ENCODE measurements around the gene ZNF248.
"Not testable (repeated sequence)": the region's sequence is repeated elsewhere in the genome, so short reads cannot be mapped to it uniquely, and the experiment has no call there.

ZNF248 gene

DNA sequence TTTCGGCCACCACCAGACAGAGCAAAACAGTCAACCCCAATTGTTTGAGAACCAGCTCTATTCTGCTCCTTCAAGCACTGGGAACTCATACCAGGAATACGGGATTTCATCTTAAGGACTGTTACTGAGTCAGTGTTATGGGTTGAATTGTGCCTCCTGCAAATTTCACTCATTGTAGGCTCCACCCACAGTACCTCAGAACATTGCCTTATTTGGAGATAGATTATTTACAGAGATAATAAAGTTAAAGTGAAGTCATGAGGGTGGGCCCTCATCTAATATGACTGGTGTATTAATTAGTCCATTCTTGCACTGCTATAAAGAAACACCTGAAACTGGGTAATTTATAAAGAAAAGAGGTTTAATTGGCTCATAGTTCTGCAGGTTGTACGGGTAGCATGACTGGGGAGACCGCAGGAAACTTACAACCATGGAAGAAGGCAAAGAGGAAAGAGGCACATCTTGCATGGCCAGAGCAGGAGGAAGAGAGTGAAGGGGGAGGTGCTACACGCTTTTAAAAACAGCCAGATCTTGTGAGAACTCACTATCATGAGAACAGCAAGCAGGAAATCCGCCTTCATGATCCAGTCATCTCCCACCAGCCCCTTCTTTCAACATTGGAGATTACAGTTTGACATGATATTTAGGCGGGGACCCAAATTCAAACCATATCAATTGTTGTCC, 14.3 kb upstream of the ZNF248 start:
- TF ChIP-seq, protein P1, sequence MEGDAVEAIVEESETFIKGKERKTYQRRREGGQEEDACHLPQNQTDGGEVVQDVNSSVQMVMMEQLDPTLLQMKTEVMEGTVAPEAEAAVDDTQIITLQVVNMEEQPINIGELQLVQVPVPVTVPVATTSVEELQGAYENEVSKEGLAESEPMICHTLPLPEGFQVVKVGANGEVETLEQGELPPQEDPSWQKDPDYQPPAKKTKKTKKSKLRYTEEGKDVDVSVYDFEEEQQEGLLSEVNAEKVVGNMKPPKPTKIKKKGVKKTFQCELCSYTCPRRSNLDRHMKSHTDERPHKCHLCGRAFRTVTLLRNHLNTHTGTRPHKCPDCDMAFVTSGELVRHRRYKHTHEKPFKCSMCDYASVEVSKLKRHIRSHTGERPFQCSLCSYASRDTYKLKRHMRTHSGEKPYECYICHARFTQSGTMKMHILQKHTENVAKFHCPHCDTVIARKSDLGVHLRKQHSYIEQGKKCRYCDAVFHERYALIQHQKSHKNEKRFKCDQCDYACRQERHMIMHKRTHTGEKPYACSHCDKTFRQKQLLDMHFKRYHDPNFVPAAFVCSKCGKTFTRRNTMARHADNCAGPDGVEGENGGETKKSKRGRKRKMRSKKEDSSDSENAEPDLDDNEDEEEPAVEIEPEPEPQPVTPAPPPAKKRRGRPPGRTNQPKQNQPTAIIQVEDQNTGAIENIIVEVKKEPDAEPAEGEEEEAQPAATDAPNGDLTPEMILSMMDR (conservative IDR thresholded peaks at IDR 0.05; ENCODE audit: low read depth, low read length), result no peak
- no peak overlapping the region for H3K4me3 ChIP-seq (ENCODE audit: low read depth, low read length)
- no peak for DNase-seq (ENCODE audit: low read depth)

DNA sequence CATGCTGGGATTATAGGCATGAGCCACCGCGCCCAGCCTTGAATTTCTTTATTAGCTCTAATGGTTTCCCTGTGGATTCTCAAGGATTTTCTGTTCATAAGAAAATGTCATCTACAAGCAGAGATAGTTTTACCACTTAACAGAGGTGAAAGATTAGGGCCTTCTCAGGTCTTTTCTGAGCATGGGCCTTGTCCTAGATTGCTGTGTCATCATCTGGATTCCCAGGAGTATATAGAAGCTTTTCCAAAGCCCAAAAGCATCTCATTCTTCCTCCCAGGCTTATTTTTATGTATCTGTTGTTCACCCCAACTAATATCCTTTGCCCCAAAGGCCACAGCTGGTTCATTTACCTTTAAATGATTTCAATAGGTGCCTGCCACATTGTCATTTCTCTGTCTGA, 13.7 kb upstream of the ZNF248 start:
- H3K4me3 ChIP-seq (ENCODE audit: low read depth, low read length), result no peak overlapping the region
- no peak for DNase-seq (ENCODE audit: low read depth)
- TF ChIP-seq, protein P1 (conservative IDR thresholded peaks at IDR 0.05; ENCODE audit: low read depth, low read length), result no peak

DNA sequence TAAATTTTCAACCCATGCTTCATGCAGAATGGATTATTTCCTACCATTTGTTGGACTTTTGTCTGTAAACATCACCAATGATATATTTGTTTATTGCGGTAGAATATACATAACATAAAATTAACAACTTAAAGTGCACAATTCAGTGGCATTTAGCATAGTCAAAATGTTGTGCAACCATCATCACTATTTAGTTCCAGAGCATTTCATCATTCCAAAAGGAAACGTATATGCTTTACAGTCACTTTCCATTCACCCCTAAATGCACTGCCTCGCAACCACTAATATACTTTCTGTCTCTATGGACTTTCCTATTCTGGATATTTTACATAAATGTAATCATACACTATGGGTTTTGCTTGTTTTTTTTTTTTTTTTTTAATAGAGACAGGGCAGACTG, 11.4 kb upstream of the ZNF248 start:
- no peak for DNase-seq (ENCODE audit: low read depth)
- no peak overlapping the region for H3K4me3 ChIP-seq (ENCODE audit: low read depth, low read length)
- TF ChIP-seq, protein P1 (conservative IDR thresholded peaks at IDR 0.05; ENCODE audit: low read depth, low read length), result no peak

DNA sequence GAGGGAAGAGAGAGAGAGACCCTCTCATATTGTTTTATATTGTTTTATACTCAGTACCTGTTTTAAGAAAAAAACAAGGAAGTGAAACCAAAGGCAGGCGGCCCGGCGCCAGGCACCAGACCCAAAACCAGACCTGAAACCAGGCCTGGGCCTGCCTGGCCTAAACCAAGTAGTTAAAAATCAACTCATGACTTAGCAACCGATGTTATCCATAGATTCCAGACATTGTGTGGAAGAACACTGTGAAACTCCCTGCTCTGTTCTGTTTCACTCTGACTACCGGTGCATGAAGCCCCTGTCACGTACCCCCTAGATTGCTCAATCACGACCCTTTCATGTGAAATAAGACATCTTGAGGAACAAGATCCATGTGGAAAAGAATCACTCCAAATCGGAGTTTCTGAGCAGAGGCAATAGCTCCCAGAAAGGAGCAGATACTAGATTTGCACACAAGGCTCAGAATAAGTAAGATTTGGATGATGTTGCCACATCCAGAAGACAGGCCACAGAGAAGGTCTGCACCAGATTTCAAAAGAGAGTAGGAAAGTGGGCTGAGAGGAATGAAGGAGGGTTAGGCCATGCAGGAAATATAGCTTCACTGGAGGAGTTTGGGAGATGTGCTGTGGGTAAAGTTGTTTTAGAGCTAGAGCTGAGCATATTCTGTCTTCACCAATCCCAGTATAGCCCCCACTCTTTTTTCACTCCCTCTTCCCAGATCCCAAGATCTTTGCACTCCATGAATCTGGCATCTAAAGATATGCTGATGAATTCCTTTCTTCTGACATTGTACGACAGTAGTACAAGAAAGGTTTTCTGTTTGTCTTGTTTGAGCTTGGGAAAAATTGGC, 8.8 kb upstream of the ZNF248 start:
- TF ChIP-seq, protein P1 (conservative IDR thresholded peaks at IDR 0.05; ENCODE audit: low read depth, low read length), result no peak
- H3K4me3 ChIP-seq (ENCODE audit: low read depth, low read length), result no peak overlapping the region
- DNase-seq (ENCODE audit: low read depth), result no peak

DNA sequence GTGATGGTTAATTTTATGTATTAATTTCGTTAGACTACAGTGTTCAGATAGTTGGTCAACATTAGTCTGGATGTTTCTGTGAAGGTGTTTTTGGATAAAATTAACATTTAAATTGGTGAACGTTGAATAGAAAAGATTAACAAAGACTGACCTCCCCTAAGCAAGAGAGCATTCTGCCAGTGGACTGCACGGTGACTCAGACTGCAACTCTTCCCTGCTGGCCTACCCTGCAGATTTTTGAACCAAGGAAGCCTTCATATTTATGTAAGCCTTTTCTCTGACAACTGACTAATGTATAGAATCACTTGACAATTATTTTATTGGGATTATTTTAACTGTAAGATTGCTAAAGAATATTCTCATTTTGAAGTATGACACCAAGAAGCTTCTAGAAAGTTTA, 7.9 kb upstream of the ZNF248 start:
- DNase-seq (ENCODE audit: low read depth), result no peak
- H3K4me3 ChIP-seq (ENCODE audit: low read depth, low read length), result no peak overlapping the region
- TF ChIP-seq, protein P1 (conservative IDR thresholded peaks at IDR 0.05; ENCODE audit: low read depth, low read length), result no peak

DNA sequence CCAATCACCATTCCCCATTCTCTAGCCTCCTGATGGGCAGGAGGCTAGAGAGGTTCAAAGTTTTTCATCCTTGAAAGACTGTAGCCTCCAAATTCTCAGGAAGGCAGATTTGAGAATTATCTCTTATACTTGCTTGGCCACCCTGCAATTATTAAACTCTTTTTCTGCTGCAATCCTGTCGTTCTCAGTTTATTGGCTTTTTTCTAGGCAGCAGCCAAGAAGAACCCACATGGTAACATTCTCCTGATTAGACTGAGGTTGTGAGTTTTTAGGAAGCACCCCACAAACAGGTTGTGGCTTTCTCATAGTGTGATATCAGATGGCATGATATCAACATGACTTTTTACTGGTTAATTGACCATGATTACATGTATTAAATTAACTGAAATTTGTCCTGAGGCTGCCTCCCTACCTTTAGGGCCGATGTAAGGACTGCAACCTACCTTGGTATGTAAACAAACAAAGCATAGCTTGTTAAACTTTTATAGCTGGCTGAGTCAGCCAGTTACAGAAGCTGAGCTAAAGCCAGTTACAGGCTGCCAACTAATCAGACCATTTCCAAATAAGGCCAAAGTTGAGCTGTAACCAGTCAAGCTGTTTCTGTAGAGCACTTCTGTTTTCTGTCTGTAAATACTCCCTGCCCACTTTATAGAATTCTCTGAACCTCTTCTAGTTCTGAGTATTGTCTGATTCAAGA, 3.2 kb upstream of the ZNF248 start:
- DNase-seq (ENCODE audit: low read depth), result peak; percentile 50
- TF ChIP-seq, protein P1 (conservative IDR thresholded peaks at IDR 0.05; ENCODE audit: low read depth, low read length), result no peak
- H3K4me3 ChIP-seq (ENCODE audit: low read depth, low read length), result no peak overlapping the region

DNA sequence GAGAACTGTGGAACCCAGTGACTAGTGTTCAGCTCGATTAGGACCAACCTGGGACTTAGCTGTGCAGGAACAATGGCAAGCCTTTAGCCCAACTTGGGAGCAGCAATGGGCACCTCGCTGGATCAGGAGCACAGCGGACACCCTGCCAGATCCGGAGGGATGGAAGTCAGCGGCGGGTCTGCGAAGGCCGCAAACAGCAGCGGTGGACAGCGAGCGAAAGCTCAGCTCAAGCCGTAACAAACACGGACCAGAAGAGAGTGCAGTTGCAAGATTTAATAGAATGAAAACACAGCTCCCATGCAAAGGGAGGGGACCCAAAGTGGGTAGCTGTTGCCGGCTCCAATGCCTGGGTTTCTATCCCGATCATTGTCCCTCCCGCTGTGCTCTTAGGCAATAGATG, 1.9 kb upstream of the ZNF248 start:
- not testable (repeated sequence) for H3K4me3 ChIP-seq (ENCODE audit: low read depth, low read length); DNase-seq (ENCODE audit: low read depth)

Measured in choroid plexus epithelial cell (primary cell).